Neutrophil (primary cell): Measurements from ENCODE around the gene SMOC2.

Source experiments
- H3K27ac ChIP-seq: fragments of 200-600 bp; sonication (generic); 2 replicates; pipeline ENCODE4 v1.5.1; 2016; ENCODE audit warnings: mild to moderate bottlenecking, moderate library complexity
- H3K27me3 ChIP-seq: fragments of 200-600 bp; sonication (generic); 2 replicates; pipeline ENCODE4 v1.6.0; 2016; ENCODE audit warnings: mild to moderate bottlenecking
- H3K36me3 ChIP-seq: fragments of 200-600 bp; sonication (generic); 2 replicates; pipeline ENCODE4 v1.5.1; 2017
- H3K4me1 ChIP-seq, 2 experiments: fragments of 200-600 bp in 1 of 2; sonication (generic) in 1 of 2; 1 replicate in 1 of 2; 2 replicates in 1 of 2; pipeline versions ENCODE4 v1.5.1 to v1.6.1; 2013 to 2016; ENCODE audit warnings: low read depth in 1 of 2, low read length in 1 of 2, mild to moderate bottlenecking in 1 of 2, moderate library complexity in 1 of 2; ENCODE audit not compliant: control insufficient read depth in 1 of 2, insufficient read depth in 1 of 2
- H3K4me3 ChIP-seq, 2 experiments: fragments of 200-600 bp in 1 of 2; sonication (generic) in 1 of 2; 1 replicate in 1 of 2; 2 replicates in 1 of 2; pipeline ENCODE4 v1.5.1; 2013 to 2016; ENCODE audit warnings: low read depth in 1 of 2, low read length in 1 of 2, mild to moderate bottlenecking in 1 of 2, moderate library complexity in 1 of 2
- H3K9me3 ChIP-seq: fragments of 200-600 bp; sonication (generic); 2 replicates; pipeline ENCODE4 v1.5.1; 2016
- TF ChIP-seq, protein P1 (sequence below): fragments of 200-600 bp; sonication (generic); IDR thresholded peaks from 2 replicates; pipeline ENCODE4 v1.5.1; 2016; ENCODE audit warnings: antibody characterized with exemption

The SMOC2 gene

DNA sequence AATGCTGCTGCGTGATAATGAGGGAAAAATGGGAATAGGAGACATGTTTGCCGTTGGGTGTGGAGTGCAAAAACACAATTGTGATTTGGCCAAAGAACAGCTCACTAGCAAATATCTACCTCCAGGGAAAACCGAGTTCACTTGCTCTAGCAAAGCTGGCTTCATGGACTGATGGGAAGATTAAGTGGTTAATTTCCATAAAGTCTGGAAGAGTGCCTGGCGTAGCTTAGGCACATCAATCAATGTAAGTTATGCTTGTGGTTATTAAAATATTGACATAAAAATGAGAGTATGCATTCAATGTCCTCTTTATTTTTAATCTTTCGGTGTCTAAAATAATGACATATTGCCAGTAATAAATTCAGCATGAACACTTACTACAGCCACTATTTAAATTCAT is 267.5 kb downstream of the SMOC2 start:
- TF ChIP-seq, protein P1, sequence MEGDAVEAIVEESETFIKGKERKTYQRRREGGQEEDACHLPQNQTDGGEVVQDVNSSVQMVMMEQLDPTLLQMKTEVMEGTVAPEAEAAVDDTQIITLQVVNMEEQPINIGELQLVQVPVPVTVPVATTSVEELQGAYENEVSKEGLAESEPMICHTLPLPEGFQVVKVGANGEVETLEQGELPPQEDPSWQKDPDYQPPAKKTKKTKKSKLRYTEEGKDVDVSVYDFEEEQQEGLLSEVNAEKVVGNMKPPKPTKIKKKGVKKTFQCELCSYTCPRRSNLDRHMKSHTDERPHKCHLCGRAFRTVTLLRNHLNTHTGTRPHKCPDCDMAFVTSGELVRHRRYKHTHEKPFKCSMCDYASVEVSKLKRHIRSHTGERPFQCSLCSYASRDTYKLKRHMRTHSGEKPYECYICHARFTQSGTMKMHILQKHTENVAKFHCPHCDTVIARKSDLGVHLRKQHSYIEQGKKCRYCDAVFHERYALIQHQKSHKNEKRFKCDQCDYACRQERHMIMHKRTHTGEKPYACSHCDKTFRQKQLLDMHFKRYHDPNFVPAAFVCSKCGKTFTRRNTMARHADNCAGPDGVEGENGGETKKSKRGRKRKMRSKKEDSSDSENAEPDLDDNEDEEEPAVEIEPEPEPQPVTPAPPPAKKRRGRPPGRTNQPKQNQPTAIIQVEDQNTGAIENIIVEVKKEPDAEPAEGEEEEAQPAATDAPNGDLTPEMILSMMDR, result no peak
- Histone ChIP-seq H3K27ac (no peak overlapping the region), H3K36me3 (no peaks in the 10 kb centered on the region), H3K4me3 (no peak overlapping the region), H3K27me3 (no peaks in the 10 kb centered on the region), H3K4me1 (no peaks in the 10 kb centered on the region), H3K9me3 (no peaks in the 10 kb centered on the region)

DNA sequence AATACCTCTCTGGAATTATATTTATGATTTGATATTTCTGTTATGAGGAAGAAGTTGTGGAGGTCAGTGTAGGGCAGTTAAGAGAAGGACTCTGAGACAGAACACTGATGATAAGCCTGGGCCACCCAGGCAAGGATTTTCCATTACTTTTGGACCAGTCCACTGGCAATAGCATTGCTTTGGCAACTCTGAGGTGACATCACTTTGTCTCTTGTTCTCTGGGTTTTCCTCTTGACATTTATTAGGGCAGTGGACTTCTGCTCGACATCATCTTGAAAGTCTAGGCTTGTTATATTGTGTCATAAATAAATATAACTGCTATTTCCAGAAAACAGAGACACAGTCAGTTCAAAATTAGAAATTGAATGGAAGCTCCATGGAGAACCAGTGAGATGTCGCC is 268.0 kb downstream of the SMOC2 start:
- no peaks in the 10 kb centered on the region for H3K36me3 ChIP-seq
- H3K4me3 ChIP-seq, result no peak overlapping the region
- no peak overlapping the region for H3K27ac ChIP-seq
- TF ChIP-seq, protein P1, result no peak
- no peaks in the 10 kb centered on the region for H3K9me3 ChIP-seq
- no peaks in the 10 kb centered on the region for H3K4me1 ChIP-seq
- H3K27me3 ChIP-seq, result no peaks in the 10 kb centered on the region

DNA sequence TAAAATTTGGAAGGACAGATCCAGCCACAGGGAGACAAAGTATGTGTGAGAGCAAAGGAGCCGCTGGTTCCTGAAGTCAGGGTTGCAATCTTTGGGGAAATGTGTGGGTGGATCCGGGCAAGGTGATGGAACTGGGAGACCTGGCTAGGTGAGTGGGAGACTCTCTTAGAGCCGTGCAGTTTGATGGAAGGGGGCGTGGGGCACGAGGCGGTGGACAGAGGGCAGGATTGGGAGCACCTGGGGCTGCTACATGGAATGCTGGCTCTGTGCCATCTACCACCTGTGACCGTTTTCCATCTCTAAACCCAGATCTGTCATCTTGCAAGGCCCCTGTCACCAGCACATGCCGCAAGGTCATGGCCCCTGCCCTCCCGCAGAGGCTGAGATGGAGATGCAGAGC is 268.4 kb downstream of the SMOC2 start:
- no peaks in the 10 kb centered on the region for H3K4me1 ChIP-seq
- H3K4me3 ChIP-seq, result no peak overlapping the region
- no peaks in the 10 kb centered on the region for H3K9me3 ChIP-seq
- no peaks in the 10 kb centered on the region for H3K36me3 ChIP-seq
- no peaks in the 10 kb centered on the region for H3K27me3 ChIP-seq
- TF ChIP-seq, protein P1, result no peak
- no peak overlapping the region for H3K27ac ChIP-seq

DNA sequence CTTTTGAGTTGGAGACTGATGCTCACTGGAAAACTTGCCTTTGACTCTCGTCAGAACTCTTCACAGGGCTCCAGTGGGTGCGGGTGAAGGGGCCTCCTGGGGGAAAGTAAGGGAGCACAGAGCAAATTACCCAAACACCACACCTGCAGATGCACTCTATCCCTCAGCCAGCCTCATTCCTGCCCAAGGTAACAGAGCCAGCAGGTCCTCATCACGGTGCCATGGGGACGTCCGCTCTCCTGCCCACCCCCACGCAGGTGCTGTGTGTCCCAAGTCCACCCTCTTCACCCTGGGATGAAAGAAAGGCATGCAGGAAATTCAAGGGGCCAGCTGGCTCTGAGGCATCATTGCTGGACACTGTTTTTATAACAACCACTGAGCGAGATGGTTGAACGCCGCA is 269.0 kb downstream of the SMOC2 start:
- no peaks in the 10 kb centered on the region for H3K4me1 ChIP-seq
- no peaks in the 10 kb centered on the region for H3K36me3 ChIP-seq
- H3K27me3 ChIP-seq, result no peaks in the 10 kb centered on the region
- H3K4me3 ChIP-seq, result no peak overlapping the region
- TF ChIP-seq, protein P1, result no peak
- no peak overlapping the region for H3K27ac ChIP-seq
- no peaks in the 10 kb centered on the region for H3K9me3 ChIP-seq

DNA sequence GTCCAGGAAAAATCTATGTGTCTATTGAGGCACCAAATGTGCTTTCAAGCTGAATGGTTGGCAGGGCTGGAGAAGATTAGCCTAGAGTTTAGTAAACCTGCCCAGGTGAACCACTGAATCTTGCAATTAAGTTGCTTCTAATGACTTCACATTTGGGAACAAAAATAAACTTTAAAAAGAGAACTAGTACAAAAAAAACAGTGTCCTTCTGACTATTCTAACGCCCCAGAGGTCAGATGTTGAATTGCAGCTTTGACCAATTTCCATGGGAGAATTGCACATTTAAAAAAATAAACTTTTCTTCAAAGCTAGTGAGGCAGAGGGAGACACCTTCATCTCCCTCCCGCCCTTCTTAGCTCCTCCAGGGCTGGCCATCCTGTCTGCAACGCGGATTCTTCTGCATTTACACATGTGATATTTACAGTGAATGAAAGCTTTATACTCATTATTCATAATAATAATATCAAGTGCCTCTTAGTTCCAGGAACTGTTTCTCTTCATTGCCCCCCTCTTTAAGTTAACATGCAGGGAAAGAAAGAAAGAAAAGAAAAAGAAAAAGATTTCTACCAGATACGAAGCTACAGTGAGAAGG is 270.2 kb downstream of the SMOC2 start:
- no peaks in the 10 kb centered on the region for H3K4me1 ChIP-seq
- H3K27ac ChIP-seq, result no peak overlapping the region
- H3K4me3 ChIP-seq, result no peak overlapping the region
- TF ChIP-seq, protein P1, result no peak
- no peaks in the 10 kb centered on the region for H3K9me3 ChIP-seq
- H3K36me3 ChIP-seq, result no peaks in the 10 kb centered on the region
- H3K27me3 ChIP-seq, result no peaks in the 10 kb centered on the region
